ENCODE data around the gene ANKRD13A.

DNA sequence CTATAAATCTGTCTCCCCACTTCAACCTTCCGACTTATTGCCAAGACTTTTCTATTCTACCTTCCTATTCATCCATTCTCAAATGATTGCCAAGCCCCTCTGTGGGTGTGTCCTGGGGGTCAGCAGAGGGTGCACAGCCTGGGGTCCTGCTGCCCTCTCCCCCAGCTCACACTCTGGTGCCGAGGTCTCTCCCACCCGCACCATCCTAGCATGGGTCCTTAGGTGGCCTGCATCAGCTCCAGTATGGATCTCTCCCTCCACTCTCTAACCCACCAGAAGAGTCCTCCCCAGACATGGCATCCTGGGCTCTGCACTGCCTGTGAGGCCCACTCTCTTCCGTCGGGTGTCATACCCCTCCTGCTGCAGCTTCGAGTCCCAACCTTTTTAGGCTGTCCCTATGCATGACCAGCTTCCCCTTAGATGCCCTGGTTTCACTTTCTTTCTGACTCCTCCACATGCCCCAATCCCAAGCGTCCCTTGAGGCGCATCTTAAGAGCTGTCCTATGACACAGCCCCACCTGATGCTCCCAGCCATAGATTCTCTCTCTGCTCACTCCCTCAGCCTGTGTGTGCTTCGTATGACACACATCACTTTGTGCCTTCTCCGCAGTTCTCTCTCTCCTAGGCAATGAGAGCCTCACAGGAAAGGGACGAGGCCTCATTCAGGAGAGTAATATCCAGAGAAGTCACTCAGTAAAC, 46.9 kb upstream of the ANKRD13A start:
- TF ChIP-seq, protein P1, sequence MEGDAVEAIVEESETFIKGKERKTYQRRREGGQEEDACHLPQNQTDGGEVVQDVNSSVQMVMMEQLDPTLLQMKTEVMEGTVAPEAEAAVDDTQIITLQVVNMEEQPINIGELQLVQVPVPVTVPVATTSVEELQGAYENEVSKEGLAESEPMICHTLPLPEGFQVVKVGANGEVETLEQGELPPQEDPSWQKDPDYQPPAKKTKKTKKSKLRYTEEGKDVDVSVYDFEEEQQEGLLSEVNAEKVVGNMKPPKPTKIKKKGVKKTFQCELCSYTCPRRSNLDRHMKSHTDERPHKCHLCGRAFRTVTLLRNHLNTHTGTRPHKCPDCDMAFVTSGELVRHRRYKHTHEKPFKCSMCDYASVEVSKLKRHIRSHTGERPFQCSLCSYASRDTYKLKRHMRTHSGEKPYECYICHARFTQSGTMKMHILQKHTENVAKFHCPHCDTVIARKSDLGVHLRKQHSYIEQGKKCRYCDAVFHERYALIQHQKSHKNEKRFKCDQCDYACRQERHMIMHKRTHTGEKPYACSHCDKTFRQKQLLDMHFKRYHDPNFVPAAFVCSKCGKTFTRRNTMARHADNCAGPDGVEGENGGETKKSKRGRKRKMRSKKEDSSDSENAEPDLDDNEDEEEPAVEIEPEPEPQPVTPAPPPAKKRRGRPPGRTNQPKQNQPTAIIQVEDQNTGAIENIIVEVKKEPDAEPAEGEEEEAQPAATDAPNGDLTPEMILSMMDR (IDR thresholded peaks at IDR 0.05) = no peak
- TF ChIP-seq POLR2A (IDR thresholded peaks at IDR 0.05) = no peak

All from sigmoid colon (tissue), 3 donors.